NCI-H774 (cell line): ENCODE results near the gene ANTXR1.

Experiments used
- DNase-seq: peaks from one replicate; lab custom pipeline; 2025; lab: John Stamatoyannopoulos, UW

Gene ANTXR1

DNA sequence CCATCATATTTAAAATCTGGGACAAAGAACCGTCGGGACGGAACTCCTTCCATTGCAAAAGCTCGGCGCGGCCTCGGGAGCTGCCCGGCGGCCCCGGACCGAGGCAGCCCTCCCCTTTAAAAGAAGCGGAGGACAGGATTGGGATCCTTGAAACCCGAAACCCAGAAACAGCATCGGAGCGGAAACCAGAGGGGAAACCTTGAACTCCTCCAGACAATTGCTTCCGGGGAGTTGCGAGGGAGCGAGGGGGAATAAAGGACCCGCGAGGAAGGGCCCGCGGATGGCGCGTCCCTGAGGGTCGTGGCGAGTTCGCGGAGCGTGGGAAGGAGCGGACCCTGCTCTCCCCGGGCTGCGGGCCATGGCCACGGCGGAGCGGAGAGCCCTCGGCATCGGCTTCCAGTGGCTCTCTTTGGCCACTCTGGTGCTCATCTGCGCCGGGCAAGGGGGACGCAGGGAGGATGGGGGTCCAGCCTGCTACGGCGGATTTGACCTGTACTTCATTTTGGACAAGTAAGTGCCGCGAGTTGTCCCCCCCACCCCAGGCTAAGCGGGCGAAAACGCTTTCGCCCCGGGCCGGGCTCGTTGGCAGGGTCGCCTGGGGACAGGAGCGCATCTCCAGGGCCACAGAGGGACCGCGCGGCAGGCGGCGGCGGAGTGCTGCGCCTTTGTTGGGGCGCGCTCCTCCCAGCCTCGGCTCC, at the start of gene ANTXR1:
TSS of gene ANTXR1 (plus strand) at position 38 of the 698 bp plus-strand sequence. CDS start at position 359, 321 bp downstream.
- DNase-seq, result no peak

DNA sequence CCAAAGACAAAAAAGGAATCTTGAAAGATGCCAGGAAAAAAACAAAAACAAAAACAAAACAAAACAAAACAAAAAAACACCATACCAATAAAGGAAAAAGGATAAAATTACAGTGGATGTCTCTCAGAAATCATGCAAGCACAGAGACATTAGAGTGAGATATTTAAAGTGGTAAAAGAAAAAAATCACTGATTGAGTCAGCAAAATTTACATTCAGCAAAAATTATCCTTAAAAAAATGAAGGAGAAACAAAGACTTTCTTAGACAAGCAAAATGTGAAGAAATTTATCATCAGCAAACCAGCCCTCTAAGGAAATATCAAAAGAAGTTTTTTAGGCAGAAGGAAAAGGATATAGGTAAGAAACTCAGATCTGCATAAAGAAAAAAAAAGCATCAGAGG, 48.7 kb upstream of the ANTXR1 start:
- no peak for DNase-seq

DNA sequence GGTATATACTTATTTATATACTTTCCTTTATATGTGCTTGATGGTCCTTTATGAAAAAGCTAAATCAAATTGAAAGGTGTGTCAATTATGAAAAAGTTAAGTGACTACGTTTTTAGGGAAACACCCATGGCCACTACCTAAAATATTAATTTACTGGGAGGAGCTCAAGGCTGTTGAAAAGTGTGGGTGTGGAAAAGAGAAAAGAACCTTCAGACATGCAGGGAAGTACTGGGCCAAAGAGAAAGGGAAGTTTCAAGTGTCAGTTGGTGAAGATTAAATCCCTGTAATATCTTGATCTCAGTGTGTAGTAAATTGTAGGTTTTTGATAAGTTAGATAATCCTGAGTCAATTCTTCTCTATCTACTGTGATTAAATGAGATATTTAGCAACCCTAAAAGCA, 44.8 kb upstream of the ANTXR1 start:
- DNase-seq, result no peak

DNA sequence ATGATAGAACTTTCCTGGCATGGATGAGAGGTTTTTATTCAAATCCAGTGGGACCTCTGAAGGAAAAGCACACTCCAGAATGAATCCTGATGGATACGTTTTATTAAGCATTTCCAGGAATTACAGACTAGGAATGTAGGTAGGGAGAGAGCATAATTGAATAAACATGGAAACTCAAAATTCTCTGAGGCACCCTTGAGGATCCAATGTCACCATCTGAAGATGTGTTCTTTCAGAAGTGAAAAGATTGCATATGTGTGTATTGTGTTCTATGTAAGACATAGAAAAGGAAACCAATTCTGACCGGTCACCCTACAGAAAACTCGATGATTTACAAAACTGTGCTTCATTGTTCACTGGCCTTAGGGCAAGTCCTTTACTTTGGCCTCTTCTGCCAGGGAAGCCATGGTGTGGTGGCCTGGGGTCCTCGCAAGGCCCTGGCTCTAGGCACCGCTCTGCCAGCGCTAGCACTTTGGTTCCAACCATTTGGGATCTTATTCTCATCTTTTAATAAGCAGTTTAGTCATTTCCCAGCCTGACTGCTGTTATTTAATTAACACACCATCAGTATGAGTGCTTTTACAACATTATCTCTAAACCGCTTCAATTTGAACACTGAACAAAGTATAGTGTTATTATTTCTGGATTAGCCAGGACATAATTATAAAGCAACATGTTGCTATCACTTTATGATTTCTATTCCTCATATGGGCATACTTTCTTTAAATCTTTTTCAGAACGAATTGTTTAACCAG, 43.1 kb upstream of the ANTXR1 start:
- DNase-seq, result no peak

DNA sequence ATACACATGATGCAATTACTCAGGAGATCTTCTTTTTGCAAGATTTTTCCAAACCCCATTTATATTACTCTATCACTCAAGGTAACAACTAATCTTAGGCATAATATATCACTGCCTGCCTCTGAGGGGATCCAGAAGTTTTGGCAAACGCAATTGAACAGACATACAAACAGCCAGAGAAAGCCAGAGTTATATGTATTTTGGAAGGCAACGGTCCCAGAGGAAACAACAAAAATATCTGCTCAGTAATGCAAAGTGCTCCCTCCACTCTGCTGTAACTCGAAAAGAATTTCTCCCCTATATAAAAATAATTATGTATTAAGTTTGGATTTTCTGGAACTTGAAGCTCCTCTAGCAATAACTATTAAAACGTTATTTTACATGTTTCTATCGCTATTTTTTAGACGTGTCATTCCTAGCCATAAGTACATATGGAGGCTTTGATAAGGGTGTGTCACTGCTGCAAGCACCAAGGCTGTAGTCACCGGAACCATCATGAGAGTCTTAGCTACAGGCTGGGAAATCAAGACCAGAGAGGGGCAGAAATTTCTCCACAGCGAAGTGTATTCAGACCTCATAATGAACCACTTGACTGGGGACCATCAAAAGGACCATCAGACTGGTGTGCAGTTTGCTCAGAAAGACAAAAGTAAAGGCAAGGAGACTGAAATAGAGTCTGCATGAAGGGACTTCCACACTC, 42.3 kb upstream of the ANTXR1 start:
- no peak for DNase-seq

DNA sequence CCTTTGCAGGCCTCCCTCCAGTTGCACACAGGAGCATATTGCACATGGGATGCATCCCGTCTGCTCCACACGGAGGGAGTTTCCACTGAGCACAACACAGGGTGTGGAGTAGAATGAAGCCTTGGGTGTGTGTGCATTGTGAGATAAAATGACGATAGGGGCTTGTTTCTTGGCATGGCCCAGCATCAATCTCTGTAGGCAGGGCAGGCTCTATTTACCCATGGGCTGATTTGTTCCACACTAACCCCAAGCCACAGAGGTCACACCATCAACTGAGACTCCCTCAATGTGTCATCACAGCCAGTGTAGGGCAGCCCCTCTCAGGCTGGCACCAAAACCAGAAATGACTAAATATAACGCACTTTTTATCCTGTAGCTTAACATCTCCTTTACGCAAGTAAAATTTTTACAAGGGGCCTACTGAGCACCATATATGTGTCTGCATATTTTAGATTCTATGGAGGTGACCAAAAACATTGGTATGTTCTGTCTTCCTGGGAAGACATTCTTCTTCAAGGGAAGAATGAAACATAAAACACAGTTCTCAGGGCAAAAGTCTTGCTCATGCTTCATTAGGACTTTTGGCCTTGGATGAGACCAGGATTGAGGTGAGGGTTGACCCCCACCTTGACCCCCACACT, 41.3 kb upstream of the ANTXR1 start:
- DNase-seq, result no peak

DNA sequence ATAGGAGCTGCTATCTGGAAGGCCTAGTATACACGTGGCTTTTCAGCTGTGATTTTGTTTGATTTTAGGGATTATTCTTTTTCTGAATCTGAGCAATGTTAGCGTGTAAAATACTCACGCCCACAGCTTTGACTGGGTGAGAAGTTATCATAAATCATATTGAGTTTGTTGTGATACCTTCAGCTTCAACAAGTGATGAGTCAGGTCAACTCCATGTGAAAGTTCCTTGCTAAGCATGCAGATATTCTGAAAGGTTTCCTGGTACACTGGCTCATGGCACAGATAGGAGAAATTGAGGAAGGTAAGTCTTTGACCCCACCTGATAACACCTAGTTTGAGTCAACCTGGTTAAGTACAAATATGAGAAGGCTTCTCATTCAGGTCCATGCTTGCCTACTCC, 38.7 kb upstream of the ANTXR1 start, which contains the start of gene GKN1:
TSS of gene GKN1 (plus strand) at position 386 of the 400 bp plus-strand sequence. CDS start 42 bp downstream, outside the sequence.
- DNase-seq, result no peak

DNA sequence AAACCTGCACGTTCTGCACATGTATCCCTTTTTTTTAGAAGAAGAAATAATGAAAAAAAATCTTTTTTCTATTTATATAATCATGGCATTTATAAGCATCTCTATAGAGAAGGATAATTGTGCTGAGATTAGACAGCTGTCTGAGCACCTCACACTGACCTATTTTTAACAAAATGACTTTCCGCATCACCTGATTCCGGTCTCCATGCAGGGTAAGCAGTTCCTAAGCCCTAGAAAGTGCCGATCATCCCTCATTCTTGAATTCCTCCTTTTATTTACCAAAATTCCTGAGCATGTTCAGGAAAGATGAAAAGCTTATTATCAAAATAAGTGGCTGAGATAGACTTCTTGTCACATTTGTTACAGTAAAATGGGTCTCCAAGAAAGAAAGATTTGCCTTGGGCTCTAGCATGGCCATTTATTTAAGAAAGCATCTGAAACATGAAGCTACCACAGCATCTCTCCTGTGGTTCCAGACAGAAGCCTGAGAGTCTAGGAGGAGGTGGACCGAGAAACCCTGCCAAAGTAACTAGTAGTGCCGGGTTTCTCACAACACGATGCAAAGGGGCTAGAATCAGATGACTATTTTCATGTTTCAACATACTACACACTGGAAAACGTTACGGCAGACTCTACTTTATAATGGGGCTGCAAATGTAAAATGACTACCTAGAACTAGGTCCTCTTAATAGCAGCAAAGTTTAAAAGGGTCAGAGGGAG, 37.9 kb upstream of the ANTXR1 start:
- no peak for DNase-seq

DNA sequence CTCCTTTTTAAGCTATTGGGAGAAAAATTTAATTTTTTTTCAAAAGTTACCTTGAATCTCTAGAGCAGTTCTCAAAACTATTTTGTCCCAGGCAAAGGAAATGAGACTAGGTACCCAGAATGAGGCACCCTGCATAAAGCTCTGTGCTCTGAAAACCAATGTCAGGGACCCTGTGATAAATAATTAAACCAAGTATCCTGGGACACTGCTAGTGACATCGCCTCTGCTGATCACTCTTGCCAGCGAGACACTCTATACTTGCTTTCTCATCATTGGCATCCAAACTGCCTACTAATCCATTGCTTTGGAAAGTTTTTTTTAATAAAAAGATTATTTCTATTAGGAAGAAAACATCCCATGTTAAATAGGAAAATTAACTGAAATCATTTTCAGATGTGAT, 37.1 kb upstream of the ANTXR1 start:
- DNase-seq, result no peak

DNA sequence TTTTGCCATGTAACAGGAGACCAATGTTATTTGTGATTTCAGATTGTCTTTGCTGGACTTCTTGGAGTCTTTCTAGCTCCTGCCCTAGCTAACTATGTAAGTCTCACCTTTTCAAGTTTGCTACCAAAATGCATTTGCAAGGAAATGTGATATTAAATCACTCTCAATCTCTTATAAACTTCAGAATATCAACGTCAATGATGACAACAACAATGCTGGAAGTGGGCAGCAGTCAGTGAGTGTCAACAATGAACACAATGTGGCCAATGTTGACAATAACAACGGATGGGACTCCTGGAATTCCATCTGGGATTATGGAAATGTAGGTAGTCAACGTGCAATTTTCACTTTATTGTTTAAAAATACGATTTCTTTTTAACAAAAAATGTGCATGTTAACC, 35.5 kb upstream of the ANTXR1 start:
- DNase-seq, result no peak

DNA sequence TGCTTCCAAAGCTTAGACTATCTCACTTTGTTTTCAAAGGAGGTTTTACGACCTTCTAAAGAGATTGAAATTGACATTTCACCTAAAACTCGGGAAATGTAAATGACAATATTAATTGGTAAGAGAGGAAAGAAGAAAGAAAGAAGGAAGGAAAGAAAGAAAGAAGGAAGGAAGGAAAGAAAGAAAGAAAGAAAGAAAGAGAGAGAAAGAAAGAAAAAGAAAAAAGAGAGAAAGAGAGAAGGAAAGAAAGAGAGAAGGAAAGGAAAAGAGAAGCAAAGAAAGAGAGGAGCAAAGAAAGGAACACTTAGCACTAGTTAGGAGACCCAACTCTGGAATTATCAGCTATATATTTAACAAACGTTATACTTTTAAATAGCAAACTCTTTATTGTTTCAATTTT, 34.9 kb upstream of the ANTXR1 start:
- DNase-seq, result no peak

DNA sequence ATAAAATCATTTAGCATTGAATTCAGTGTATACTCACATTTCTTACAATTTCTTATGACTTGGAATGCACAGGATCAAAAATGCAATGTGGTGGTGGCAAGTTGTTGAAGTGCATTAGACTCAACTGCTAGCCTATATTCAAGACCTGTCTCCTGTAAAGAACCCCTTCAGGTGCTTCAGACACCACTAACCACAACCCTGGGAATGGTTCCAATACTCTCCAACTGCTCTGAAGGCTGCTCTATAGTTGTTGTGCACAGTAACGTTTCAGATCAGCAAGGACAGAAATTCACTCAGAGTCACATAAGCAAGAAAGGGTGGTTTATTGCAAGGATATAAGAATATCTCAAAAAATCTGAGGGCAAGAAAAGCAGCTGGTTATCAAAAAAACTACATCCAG, 32.0 kb upstream of the ANTXR1 start:
- no peak for DNase-seq

DNA sequence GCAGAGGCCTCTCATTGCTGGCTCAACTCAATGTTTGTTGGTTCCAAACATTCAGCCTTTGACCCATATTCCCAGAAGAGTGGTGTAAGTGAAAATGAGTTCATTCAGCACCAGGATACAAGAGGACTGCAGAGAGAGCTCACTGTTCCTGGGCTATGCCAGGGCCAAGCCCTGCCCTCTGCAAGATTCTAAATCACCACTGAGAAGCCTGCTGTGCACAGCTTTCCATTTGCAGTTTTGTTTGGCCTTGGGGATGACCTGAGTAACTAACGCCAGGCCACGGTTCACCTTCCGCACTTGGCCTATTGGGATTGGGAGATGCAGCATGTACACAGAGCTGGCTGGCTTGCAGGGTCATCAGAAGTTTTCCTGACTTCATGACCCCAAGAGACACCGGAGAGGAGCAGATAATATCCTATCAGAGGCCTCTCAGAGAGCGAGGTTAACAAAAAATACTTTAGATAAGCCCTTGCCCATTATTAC, 25.9 kb upstream of the ANTXR1 start:
- no peak for DNase-seq

DNA sequence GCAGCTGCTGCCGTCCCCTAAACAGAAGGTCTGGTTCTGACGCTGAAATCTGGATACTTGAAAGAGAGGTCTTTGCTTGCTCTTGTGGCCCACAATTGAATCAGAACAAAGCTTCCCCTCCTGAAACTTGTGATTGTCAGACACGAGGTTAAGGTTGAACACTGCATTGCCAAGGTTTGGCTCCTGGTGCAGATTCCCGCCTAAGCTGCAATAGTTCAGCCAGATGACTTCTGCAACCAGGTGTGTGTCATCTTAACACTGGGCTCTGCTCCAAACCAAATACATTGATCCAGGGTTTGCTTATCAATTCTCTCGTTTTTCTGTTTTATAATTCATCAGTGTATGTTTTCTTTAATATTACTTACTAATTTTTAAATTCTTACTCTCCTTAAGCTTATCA, 23.9 kb upstream of the ANTXR1 start:
- DNase-seq, result no peak

DNA sequence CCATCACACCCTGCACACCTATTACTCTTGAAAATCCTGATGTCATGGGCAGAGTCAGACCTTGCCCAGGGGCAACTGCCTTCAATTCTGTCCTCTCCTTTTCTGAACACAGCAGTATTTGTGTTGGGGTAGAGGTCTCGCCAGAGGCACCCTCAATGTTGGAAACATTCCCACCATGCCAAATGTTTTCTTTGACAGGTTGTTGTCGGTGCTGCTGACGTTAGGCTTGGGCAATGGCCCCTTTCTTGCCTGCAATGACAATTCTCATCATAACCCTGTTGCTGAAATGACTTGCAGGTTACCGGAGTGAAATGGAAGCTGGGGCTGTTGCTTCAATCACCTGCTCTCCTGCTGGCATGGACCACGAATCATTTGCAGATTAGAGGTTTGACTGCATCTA, 20.6 kb upstream of the ANTXR1 start:
- DNase-seq, result no peak

DNA sequence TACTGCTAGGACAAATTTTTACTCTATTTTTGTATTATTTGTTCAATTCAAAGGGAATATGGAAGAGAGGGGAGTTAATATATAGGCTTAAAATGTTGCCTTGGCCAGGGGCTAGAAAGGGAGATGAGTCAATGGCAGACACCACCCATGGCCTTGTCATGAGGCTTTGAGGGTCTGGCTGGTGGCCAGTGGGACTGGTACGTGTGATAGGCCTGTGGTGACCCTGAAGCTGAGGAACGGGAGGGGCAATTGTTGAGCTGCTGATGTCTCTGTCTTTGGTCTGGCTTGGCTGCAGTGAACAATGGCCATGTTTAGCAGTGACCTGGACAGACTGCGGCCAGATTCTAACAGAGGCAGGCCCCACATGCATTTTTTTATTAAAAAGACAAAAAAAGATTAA, 20.0 kb upstream of the ANTXR1 start:
- no peak for DNase-seq

DNA sequence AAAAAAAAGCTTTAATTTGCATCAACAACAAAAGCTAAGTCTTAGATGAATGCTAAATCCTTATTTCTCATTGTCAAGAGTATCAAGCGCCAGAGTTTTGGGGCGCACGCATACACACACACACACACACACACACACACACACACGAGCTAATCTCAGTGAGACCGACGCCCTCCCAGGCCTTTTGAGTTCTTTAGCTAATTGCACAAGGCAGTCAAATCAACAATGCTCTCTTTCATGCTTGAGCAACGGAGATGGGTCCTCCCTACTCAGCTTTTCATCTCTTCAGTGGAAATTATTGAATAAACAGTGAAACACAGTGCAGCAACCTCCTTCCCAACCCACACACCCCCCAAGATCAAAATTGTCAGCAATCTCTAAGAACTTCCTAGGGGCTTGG, 19.3 kb upstream of the ANTXR1 start:
- no peak for DNase-seq

DNA sequence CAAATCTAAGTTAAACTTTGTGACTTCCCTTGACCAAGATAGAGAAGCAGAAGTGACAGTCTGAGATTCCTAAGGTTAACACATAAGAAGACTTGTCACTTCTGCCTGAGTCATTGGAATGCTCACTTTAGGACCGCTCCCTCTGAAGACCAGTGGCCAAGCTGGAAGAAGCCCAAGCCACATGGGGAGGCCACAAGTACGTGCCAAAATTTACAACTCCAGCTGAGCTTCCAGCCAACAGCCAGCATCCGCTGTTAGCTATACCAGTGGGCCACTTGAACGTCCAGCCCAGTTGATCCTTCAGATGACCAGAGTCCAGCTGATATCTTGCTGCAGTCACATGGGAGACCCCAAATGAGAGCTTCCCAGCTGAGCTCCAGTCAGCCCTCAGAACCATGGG, 18.1 kb upstream of the ANTXR1 start:
- DNase-seq, result no peak

DNA sequence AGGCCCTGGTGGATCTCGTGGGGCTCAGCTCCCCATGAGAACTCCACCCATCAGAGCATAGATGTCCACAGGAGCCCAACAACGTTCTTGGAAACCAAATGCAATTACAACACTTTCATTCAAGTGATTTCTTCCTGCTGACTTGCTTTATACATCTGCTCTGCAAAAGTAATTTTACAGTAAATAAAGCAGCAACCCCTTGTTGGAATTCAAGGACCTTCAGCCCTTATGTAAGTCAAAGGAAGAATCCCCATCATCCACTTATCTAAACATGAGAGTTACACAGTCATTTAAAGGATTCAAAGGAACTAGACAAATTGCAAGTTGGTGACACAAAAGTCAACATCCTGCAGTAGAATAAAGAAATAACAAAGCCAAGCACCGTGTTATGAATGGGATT, 17.1 kb upstream of the ANTXR1 start:
- DNase-seq, result no peak

DNA sequence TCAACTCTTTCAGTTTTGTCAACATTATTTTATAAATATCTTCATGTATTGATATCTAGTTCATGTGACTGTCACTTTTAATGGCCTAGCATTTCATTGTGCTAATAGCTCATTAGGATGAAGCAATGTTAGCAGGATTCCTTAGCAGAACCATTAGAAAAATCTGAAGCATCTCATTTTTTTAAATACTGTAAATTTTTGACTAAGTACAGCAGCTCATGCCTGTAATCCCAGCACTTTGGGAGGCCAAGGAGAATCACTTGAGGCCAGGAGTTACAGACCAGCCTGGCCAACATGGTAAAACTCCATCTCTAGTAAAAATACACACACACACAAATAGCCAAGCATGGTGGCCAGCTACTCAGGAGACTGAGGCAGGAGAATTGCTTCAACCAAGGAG, 15.6 kb upstream of the ANTXR1 start:
- DNase-seq, result no peak

DNA sequence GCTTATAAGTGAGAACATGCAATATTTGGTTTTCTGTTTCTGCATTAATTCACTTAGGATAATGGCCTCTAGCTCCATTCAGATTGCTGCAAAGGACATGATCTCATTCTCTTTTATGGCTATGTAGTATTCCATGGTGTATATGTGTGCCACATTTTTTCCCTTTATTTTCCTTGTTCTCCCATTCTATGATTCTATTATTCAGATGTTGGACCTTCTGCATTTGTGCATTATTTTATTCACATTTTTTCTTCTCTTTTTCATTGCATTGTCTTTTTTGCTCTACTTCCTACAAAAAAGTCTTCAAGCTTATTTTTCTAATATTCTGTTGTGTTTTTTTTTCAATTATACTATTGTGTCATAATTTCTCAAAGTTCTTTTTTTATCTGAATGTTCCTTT, 11.1 kb upstream of the ANTXR1 start:
- DNase-seq, result no peak

DNA sequence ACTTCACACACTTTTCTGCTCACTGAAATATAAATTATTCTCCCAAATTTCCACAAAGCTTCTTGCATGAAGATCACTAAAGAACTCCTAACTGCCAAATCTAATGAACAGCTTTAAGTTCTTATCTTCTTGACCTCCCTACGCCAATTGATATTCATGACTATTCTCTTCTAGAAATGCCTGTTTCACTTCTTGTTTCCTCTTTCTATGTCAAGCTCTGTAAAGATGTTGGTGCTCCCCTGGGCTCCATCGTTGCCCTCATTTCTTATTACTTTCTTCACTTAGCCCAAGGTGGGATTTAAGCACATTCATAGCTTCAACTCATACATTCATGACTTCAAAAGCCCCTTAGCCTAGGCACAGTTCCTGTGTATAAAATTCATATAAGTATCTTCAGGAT, 9.2 kb upstream of the ANTXR1 start:
- no peak for DNase-seq
